SK-N-SH (cell line): ENCODE measurements around the gene NCAM1.

Experiments used
- CTCF ChIP-seq: fragments of 200-600 bp; sonication (generic); IDR thresholded peaks from 2 replicates; pipeline ENCODE4 v1.6.1; 2017; ENCODE audit warnings: antibody characterized with exemption, mild to moderate bottlenecking, moderate library complexity
- EP300 ChIP-seq, 2 experiments: IDR thresholded peaks; 2 replicates each; pipeline versions ENCODE4 v1.4.0 to v1.6.1; 2012; ENCODE audit warnings: borderline replicate concordance in 1 of 2, low read depth in 1 of 2, low read length in 1 of 2
- FOSL2 ChIP-seq: IDR thresholded peaks from 2 replicates; pipeline ENCODE4 v1.4.0; 2012; ENCODE audit warnings: low read depth, mild to moderate bottlenecking, moderate library complexity, borderline replicate concordance
- FOXJ3 ChIP-seq: sonication (generic); formaldehyde crosslinking; IDR thresholded peaks from 2 replicates; pipeline ENCODE4 v1.5.1; 2020; ENCODE audit warnings: mild to moderate bottlenecking, missing genetic modification reagents
- NRF1 ChIP-seq: IDR thresholded peaks from 2 replicates; pipeline ENCODE4 v1.6.1; 2012; ENCODE audit warnings: low read depth, mild to moderate bottlenecking, low read length
- REST ChIP-seq: IDR thresholded peaks from 2 replicates; pipeline ENCODE4 v1.6.1; 2012; ENCODE audit warnings: mild to moderate bottlenecking, low read depth, low read length, moderate library complexity
- RFX5 ChIP-seq: IDR thresholded peaks from 2 replicates; pipeline ENCODE4 v1.6.1; 2012; ENCODE audit warnings: mild to moderate bottlenecking, improper control_type of control experiment, low read length
- SIN3A ChIP-seq: IDR thresholded peaks from 2 replicates; pipeline ENCODE4 v1.6.1; 2012; ENCODE audit warnings: low read depth, mild to moderate bottlenecking, low read length, moderate library complexity, borderline replicate concordance
- TEAD4 ChIP-seq: IDR thresholded peaks from 2 replicates; pipeline ENCODE4 v1.4.0; 2012; ENCODE audit warnings: mild to moderate bottlenecking, borderline replicate concordance; ENCODE audit not compliant: insufficient read depth

DNA sequence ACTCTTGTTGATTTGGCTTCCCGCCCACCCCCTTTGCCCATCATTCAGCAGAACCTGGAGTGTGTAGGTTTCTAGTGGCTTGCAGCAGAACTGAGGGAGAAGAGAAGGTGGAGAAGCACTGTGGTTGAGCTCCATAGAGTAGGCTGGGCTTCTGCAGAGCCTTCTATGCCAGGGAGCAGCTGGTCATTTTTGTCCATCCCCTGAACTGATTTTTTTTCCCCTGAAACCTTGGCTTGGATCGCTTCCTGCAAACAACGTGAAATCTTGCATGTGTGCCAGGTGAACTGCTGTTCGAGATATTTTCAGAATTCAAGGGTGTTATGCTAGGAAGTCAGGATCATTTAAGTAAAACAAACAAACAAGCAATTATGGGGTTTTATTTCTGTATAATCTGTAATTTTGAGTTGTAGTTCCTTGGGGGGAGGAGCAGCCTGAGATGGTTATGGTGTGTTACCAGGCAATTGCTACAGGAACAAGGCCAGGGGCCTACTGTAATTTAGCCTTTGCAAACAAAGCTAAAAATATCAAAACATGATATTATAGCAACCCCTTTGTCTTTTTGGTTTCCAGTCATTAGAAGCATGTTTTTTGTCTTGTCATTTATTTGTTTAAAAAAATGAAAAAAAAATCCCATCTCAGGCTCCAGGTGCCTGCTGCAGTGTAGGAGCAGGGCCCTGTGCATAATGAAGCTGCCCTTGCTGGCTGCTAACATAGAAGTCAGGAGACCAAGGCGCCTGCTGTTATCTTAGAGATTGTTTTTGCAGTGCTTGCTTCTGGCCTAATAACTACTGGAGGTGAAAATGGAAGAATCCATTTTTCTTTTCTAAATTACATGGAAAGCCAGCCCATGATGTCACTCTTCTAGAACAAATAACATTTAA, 200.7 kb downstream of the NCAM1 start:
- TF ChIP-seq FOXJ3 (no peak), NRF1 (no peak), TEAD4 (no peak), CTCF (no peak), REST (no peak), SIN3A (no peak), EP300 (IDR thresholded peaks at IDR 0.05; ENCODE audit: borderline replicate concordance in 1 of 2, low read depth in 1 of 2, low read length in 1 of 2) (no peak), FOSL2 (no peak), RFX5 (no peak)
